ENCODE results near the gene ART1. TPM values are rescaled to one million over a fixed set of nuclear protein-coding genes. Genes with fewer than 3 reads are reported as not detected.

ART1 gene
- total and polyA plus RNA-seq, 2 of the 8 experiments (the other 6 are each of a cell fraction or from before 2014, with no cell fraction given): not detected

DNA sequence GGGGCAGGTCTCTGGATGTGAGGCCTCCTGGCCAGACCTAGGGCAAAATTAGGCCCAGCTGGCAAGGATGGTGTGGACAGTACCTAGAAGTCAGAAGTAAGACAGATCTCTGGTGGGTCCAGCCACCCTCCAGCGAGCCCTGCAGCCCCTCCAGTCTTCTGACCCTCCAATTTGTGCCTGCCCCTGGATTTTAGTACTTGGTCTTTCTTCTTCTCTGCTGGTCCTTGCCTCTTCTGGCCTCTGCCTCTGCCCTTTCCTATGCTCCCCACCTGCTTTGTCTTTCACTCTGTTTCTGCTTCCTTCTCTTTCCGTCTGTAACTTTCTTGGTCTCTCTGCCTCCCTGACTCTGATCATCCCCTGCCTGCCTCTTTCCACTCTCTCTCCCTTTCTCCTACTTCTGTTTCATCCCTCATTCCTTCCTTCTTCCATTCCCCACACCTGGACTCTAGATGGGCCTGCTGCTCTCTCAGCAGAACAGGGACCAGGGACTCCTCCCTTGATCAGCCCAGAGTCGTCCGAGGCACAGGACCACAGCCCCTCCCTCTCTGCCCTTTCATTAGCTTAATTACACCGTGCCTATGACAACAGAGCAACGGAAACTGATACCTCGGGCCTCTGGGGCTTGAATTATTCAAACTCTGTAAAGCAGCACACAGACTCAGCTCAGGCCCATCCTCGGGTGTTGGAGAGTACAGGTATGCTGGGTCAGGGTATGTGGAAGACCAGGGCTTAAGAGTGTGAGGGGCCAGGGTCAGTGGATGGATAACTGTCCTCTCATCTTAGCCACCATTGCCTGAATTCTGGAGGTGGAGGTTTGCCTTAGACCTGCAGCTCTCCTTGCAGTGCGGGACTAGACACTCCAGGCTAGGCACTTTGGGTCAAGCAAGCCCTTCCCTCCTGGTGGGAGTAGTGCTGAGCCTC, 26.7 kb downstream of the ART1 start, which contains the start of gene CHRNA10:
Gene CHRNA10, minus strand, starts transcription at position 51 of the 921 bp plus-strand sequence. CDS start 72 bp downstream, outside the sequence.
- no peak for FAIRE-seq
- H3K79me2 ChIP-seq (ENCODE audit: control insufficient read depth in 1 of 2, insufficient read depth in 2 of 2, low read length in 2 of 2): no peaks in the 10 kb centered on the region
- no peaks in the 10 kb centered on the region for H3K79me1 ChIP-seq (ENCODE audit: low read depth, low read length)
- no peak within 1 kb of the TSS for H3K18ac ChIP-seq (ENCODE audit: extremely low read depth, low read length)
- H3K4me2 ChIP-seq (ENCODE audit: insufficient read depth in 1 of 2, low read depth in 2 of 2, low read length in 2 of 2): no peak within 1 kb of the TSS
- peak within 1 kb of the TSS; percentile 56; the same call in 1 of the 2 replicates for H3K27ac ChIP-seq (ENCODE audit: low read depth, low read length)
- ChIA-PET CTCF (ENCODE audit: partially characterized antibody) (interaction anchor here (1.4 to 1.9 kb wide), 2 partner anchors 10 to 12 kb away, joined by 3 to 6 read pairs; no protein-coding TSS in a partner anchor), POLR2A (ENCODE audit: partially characterized antibody) (interaction anchor here (1.3 to 2.0 kb wide), 2 partner anchors 9 to 29 kb away, joined by 4 to 7 read pairs; no protein-coding TSS in a partner anchor)
- no peak within 1 kb of the TSS for H4K8ac ChIP-seq (ENCODE audit: extremely low read depth, insufficient read depth, low read length)
- H2BK120ac ChIP-seq (replicated peaks; ENCODE audit: low read depth, low read length): no peak within 1 kb of the TSS
- H2BK5ac ChIP-seq (ENCODE audit: low read depth, low read length): no peak within 1 kb of the TSS
- no peak within 1 kb of the TSS for H2BK15ac ChIP-seq (ENCODE audit: low read length)
- no peak within 1 kb of the TSS for H3K56ac ChIP-seq (replicated peaks; ENCODE audit: insufficient read length, low read depth, low read length)
- H3K36me3 ChIP-seq (ENCODE audit: control insufficient read depth in 2 of 4, insufficient read depth in 4 of 4, low read length in 3 of 4): peaks cover 17 to 37% (median 28%) of the 10 kb centered on the region in 4 experiments; a peak in 7 of 8 replicates
- H3K27me3 ChIP-seq (replicated peaks in 1 of 4; ENCODE audit: control insufficient read depth in 3 of 4, extremely low read depth in 1 of 4, insufficient read depth in 3 of 4, low read length in 3 of 4): no peaks in the 10 kb centered on the region
- DNase-seq (ENCODE audit: low read depth in 1 of 2, low spot score in 2 of 2): no peak
- H3K4me1 ChIP-seq (replicated peaks in 1 of 4; ENCODE audit: control insufficient read depth in 3 of 4, insufficient read depth in 4 of 4, low read length in 3 of 4): no peaks in the 10 kb centered on the region
- no peak within 1 kb of the TSS for H3K14ac ChIP-seq (ENCODE audit: insufficient read length)
- H4K20me1 ChIP-seq (replicated peaks in 1 of 2; ENCODE audit: control insufficient read depth in 1 of 2, insufficient read depth in 2 of 2, low read length in 2 of 2): peaks cover 0 to 5% of the 10 kb centered on the region in 2 experiments
- WGBS, 2 experiments (ENCODE audit: extremely low coverage in 1 of 2, insufficient coverage in 1 of 2, insufficient read length in 1 of 2, insufficient replicate concordance in 2 of 2, low coverage in 1 of 2, low lambda C conversion rate in 2 of 2, missing lambda C conversion rate in 1 of 2): 91% methylated on average over 9 of the region's 9 CpGs; no CpG with 5 or more reads in 1 of the 2 experiments
- H3K23me2 ChIP-seq (ENCODE audit: low read depth, low read length): no peaks in the 10 kb centered on the region
- H3K9me3 ChIP-seq (ENCODE audit: insufficient read depth in 2 of 2, low read depth in 1 of 2, low read length in 1 of 2): no peaks in the 10 kb centered on the region
- H3K9ac ChIP-seq (replicated peaks in 1 of 4; ENCODE audit: extremely low read depth in 1 of 4, low read depth in 3 of 4, low read length in 3 of 4): no peak within 1 kb of the TSS
- H3K4ac ChIP-seq (replicated peaks; ENCODE audit: insufficient read length, low read depth, low read length): no peak within 1 kb of the TSS
- no peak within 1 kb of the TSS for H2AFZ ChIP-seq (ENCODE audit: low read length)
- H4K91ac ChIP-seq (replicated peaks; ENCODE audit: insufficient read length, low read length): no peak within 1 kb of the TSS
- no peak within 1 kb of the TSS for H4K5ac ChIP-seq (ENCODE audit: insufficient read length, low read depth, low read length)
- H2BK12ac ChIP-seq (ENCODE audit: low read depth, low read length): no peak within 1 kb of the TSS
- H3K4me3 ChIP-seq (ENCODE audit: extremely low read depth in 1 of 4, insufficient read depth in 2 of 4, low read depth in 3 of 4, low read length in 4 of 4): no peak within 1 kb of the TSS
- H2BK20ac ChIP-seq (ENCODE audit: low read length): no peak within 1 kb of the TSS
- no peak within 1 kb of the TSS for H3K23ac ChIP-seq (ENCODE audit: insufficient read length)
- H2AK5ac ChIP-seq (ENCODE audit: low read depth, low read length): no peak within 1 kb of the TSS
- TF ChIP-seq SP2 (IDR thresholded peaks at IDR 0.05; ENCODE audit: low read length): no peak
- no peak for TF ChIP-seq TAF1 (IDR thresholded peaks at IDR 0.05; ENCODE audit: low read depth, low read length)
- TF ChIP-seq HDAC2 (IDR thresholded peaks at IDR 0.05; ENCODE audit: borderline replicate concordance in 1 of 2, low read depth in 2 of 2, low read length in 2 of 2): no peak
- no peak for TF ChIP-seq KDM1A (IDR thresholded peaks at IDR 0.05; ENCODE audit: borderline replicate concordance, low read length)
- no peak for TF ChIP-seq SIN3A (conservative IDR thresholded peaks at IDR 0.05 in 1 of 2, IDR thresholded peaks at IDR 0.05 in 1 of 2; ENCODE audit: low read depth in 1 of 2, low read length in 2 of 2)
- no peak for TF ChIP-seq TAF7 (optimal IDR thresholded peaks at IDR 0.05; ENCODE audit: borderline replicate concordance, low read depth, low read length)
- no peak for TF ChIP-seq CBX5 (IDR thresholded peaks at IDR 0.05; ENCODE audit: low read depth, low read length)
- TF ChIP-seq KDM4A (IDR thresholded peaks at IDR 0.05; ENCODE audit: low read depth, low read length, severe bottlenecking): no peak
- TF ChIP-seq CEBPB (IDR thresholded peaks at IDR 0.05; ENCODE audit: low read depth, low read length): no peak
- TF ChIP-seq GTF2F1 (IDR thresholded peaks at IDR 0.05; ENCODE audit: borderline replicate concordance, low read depth, low read length): no peak
- no peak for TF ChIP-seq RNF2 (IDR thresholded peaks at IDR 0.05; ENCODE audit: borderline replicate concordance, low read depth, low read length, missing control alignments, poor library complexity, severe bottlenecking)

Measured in H1 (cell line).